HFFc6 (cell line): ENCODE data around the gene CSN3. TPM values are rescaled to one million over a fixed set of nuclear protein-coding genes. Genes with fewer than 3 reads are reported as not detected.

ENCODE experiments used
- DNase-seq: peaks from one replicate; pipeline ENCODE4 v3.0.0-alpha.2; 2018
- H3K27ac Mint-ChIP-seq: 2 replicates; pipeline ENCODE4 v1.8.0; 2020; ENCODE audit warnings: mild to moderate bottlenecking, mixed read lengths
- H3K27me3 Mint-ChIP-seq: 2 replicates; pipeline ENCODE4 v1.8.0; 2021; ENCODE audit warnings: mild to moderate bottlenecking, moderate library complexity, mixed read lengths; ENCODE audit not compliant: insufficient read depth
- H3K36me3 Mint-ChIP-seq: 2 replicates; pipeline ENCODE4 v1.8.0; 2021; ENCODE audit warnings: low read depth, mixed read lengths
- H3K4me1 Mint-ChIP-seq: 2 replicates; pipeline ENCODE4 v1.8.0; 2020; ENCODE audit warnings: low read depth, mixed read lengths
- H3K4me3 Mint-ChIP-seq: 2 replicates; pipeline ENCODE4 v1.8.0; 2020; ENCODE audit warnings: mild to moderate bottlenecking, moderate library complexity, mixed read lengths
- H3K9me3 Mint-ChIP-seq: 2 replicates; pipeline ENCODE4 v1.8.0; 2020; ENCODE audit warnings: mild to moderate bottlenecking, mixed read lengths
- total RNA-seq, 6 experiments: library from RNA; stranded (reverse); fragmentation: NEBNext Ultra II Directional; extraction: Animal tissue kit (Norgen Biotek cat#: 25700); gene quantifications; 2 replicates in 1 of 6; 3 replicates in 5 of 6; pipeline ENCODE4 v1.2.3, GENCODE V29; 2021
- TF ChIP-seq, protein P1 (sequence below): fragments of 200-600 bp; sonication (generic); IDR thresholded peaks from 2 replicates; pipeline ENCODE4 v1.5.0; 2021; ENCODE audit warnings: antibody characterized with exemption, mild to moderate bottlenecking

CSN3 gene
- total RNA-seq, 6 experiments from 2014 or later, result not detected

DNA sequence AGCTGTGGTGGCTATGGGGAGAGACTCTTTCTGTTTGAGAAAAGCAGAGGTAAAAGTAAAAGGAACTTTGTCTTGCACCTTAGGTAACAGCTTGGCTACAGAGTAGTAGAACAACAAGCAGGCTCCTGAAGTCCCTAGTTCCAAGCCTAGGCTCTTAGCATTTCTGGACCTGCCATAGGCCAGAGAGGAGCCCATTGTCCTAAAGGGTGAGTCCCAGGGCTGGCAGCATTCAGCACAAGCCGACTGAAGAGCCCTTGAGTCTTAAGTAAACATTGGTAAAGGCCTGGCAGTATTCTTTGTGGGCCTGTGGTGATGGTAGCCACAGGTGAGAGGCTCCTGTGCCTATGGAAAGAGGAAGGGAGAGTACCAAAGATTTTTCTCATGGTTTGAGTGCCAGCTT lies 38.2 kb downstream of the CSN3 start:
- TF ChIP-seq, protein P1, sequence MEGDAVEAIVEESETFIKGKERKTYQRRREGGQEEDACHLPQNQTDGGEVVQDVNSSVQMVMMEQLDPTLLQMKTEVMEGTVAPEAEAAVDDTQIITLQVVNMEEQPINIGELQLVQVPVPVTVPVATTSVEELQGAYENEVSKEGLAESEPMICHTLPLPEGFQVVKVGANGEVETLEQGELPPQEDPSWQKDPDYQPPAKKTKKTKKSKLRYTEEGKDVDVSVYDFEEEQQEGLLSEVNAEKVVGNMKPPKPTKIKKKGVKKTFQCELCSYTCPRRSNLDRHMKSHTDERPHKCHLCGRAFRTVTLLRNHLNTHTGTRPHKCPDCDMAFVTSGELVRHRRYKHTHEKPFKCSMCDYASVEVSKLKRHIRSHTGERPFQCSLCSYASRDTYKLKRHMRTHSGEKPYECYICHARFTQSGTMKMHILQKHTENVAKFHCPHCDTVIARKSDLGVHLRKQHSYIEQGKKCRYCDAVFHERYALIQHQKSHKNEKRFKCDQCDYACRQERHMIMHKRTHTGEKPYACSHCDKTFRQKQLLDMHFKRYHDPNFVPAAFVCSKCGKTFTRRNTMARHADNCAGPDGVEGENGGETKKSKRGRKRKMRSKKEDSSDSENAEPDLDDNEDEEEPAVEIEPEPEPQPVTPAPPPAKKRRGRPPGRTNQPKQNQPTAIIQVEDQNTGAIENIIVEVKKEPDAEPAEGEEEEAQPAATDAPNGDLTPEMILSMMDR, result no peak
- Mint-ChIP-seq H3K27ac (no peak overlapping the region), H3K9me3 (peaks cover 34% of the 10 kb centered on the region), H3K4me3 (no peak overlapping the region), H3K36me3 (no peaks in the 10 kb centered on the region), H3K4me1 (no peaks in the 10 kb centered on the region), H3K27me3 (no peaks in the 10 kb centered on the region)
- no peak for DNase-seq

DNA sequence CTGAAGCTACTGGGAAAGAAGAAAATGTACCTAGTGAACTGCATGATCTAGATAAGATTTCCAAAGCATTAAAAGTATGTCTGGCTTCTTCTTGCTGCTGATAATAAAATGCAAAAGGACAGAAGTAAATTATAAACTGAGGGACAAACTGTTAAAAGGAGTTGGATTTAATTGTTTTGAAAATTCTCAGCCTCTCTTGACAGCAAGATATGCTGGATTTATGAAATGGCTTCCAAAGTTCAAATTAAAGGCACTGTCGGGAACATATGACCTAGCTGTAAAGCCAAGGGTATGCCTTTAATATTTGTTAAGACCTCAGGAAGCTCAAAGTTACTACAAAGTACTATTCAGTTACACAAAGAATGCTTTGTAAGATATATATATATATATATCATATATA lies 46.3 kb downstream of the CSN3 start:
- DNase-seq, result no peak
- Mint-ChIP-seq H3K36me3 (no peaks in the 10 kb centered on the region), H3K27me3 (no peaks in the 10 kb centered on the region; the same call in 1 of the 2 replicates), H3K27ac (no peak overlapping the region), H3K9me3 (peaks cover 23% of the 10 kb centered on the region), H3K4me1 (no peaks in the 10 kb centered on the region), H3K4me3 (no peak overlapping the region)
- TF ChIP-seq, protein P1, result no peak

DNA sequence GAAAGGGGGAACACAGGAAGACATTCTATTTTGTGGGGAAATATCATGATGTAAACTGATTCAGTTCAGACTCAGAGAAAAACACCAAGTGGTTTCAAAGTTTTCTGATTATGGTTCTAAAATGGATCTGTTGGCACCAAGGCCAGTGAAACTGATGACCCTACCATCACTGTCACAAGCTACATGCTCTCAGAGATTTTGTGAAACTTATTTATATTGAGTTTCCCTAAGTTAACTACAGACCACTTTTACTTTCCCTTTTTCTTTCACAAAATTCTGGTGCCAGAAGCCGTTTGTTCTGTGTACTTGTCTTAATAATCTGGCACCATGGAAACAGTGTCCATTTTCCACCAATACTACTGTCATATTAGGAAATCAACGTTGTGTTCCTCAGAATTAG lies 48.9 kb downstream of the CSN3 start:
- TF ChIP-seq, protein P1, result no peak
- no peaks in the 10 kb centered on the region for H3K4me1 Mint-ChIP-seq
- H3K27me3 Mint-ChIP-seq, result no peaks in the 10 kb centered on the region
- H3K27ac Mint-ChIP-seq, result no peak overlapping the region
- peaks cover 22% of the 10 kb centered on the region for H3K9me3 Mint-ChIP-seq
- H3K4me3 Mint-ChIP-seq, result no peak overlapping the region
- no peaks in the 10 kb centered on the region for H3K36me3 Mint-ChIP-seq
- DNase-seq, result no peak

DNA sequence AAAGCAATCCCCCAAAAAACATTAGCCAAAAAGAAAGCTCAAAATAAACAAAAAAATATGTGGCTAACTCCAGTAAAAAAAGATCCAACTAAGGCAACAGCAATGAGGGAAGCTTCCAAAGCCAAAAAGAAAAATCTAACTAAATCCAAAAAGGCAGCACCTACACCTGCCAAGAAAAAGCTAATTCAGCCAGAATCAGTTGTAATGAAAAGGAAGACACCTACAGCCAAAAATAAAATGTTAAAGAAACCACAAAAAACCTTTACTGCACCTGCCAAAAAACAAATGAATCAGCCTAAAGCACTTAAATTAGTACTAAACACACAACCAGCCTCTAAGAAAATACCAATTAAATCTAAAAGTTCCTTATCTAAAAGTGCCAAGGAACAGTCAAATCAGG lies 55.2 kb downstream of the CSN3 start:
- TF ChIP-seq, protein P1, result no peak
- no peaks in the 10 kb centered on the region for H3K36me3 Mint-ChIP-seq
- H3K9me3 Mint-ChIP-seq, result peaks cover 57% of the 10 kb centered on the region
- no peak for DNase-seq
- no peak overlapping the region for H3K4me3 Mint-ChIP-seq
- no peaks in the 10 kb centered on the region for H3K27me3 Mint-ChIP-seq
- H3K4me1 Mint-ChIP-seq, result no peaks in the 10 kb centered on the region
- H3K27ac Mint-ChIP-seq, result no peak overlapping the region

DNA sequence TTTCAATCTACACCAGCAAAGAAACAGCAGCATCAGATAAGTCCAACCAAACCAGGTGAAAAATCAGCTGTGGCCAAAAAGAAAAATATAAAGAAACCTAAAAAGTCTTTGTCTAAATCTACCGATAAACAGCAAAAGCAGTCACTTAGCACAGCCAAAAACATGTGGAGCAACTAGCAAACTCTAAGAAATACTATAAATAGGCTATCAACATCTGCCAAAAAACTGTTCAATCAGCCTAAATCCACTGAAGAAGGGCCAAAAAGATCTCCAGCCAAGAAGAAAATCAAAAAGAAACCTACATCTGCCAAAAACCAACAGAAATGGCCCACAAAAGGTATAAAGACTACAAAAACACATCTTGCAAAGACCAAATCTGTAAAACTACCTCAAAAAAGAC lies 55.7 kb downstream of the CSN3 start:
- no peak for DNase-seq
- H3K4me1 Mint-ChIP-seq, result no peaks in the 10 kb centered on the region
- H3K27ac Mint-ChIP-seq, result no peak overlapping the region
- TF ChIP-seq, protein P1, result no peak
- H3K4me3 Mint-ChIP-seq, result no peak overlapping the region
- no peaks in the 10 kb centered on the region for H3K27me3 Mint-ChIP-seq
- no peaks in the 10 kb centered on the region for H3K36me3 Mint-ChIP-seq
- H3K9me3 Mint-ChIP-seq, result peaks cover 54% of the 10 kb centered on the region

DNA sequence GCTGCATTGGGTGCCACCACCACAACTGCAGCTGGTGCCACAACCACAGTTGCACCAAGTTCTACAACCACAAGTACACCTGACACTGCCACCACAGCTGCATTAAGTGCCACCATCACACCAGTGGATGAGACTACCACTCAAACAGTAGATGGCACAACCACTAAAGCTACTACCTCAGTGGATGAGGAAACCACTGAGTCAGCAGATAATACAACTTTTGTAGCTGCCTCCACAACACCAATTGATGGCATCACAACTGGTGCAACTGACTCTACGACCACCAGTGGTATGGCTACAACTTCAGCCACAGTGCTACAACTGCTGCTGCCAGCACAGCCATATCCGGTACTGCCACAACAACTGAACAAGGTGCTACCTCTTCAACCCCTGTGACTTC lies 57.2 kb downstream of the CSN3 start:
- DNase-seq, result no peak
- H3K36me3 Mint-ChIP-seq, result no peaks in the 10 kb centered on the region
- no peaks in the 10 kb centered on the region for H3K27me3 Mint-ChIP-seq
- H3K4me3 Mint-ChIP-seq, result no peak overlapping the region
- H3K27ac Mint-ChIP-seq, result no peak overlapping the region
- H3K9me3 Mint-ChIP-seq, result peaks cover 54% of the 10 kb centered on the region
- no peaks in the 10 kb centered on the region for H3K4me1 Mint-ChIP-seq
- TF ChIP-seq, protein P1, result no peak
